IPS-NIHi7 (cell line): ENCODE measurements around the gene EML1.
"Not testable (repeated sequence)": the region's sequence is repeated elsewhere in the genome, so short reads cannot be mapped to it uniquely, and the experiment has no call there.

ENCODE experiments used
- DNase-seq: peaks from one replicate; pipeline ENCODE4 v3.0.0; 2012; ENCODE audit warnings: mixed read lengths; ENCODE audit errors: extremely low spot score

EML1 gene

DNA sequence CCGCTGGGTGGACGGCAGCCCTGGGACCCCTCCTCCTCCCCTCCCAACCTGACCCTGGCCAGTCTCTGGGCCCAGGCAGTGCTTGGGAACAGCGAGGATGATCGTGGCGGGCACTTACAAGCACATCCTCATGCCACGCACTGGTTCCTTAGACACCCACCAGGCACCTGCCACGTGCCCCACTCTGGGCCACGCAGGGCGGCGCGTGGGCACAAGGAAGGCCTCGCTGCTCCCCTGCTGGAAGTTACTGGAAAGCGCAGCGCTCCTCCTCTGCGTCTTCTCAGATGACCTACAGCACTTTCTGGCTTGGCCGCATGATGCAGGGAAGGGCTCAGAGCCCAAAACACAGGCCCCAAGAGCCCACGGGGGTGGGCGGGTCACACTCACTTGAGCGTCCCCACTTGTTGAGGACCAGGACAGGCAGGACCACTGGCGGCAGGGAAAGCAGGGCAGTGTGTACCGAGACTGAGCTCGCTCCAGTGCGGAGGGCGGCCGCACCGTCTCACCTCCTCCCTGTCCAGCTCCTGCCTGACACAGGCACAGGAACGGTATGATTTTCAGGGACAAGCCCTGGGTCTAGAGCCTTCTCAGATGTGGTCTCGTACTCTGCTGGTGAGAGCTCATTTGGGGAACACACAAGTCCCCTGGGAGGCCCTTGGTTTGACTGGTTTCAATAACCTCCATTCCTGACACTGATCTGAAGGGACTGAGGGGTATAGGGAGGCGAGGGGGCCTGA is 143.7 kb downstream of the EML1 start:
- no peak for DNase-seq

DNA sequence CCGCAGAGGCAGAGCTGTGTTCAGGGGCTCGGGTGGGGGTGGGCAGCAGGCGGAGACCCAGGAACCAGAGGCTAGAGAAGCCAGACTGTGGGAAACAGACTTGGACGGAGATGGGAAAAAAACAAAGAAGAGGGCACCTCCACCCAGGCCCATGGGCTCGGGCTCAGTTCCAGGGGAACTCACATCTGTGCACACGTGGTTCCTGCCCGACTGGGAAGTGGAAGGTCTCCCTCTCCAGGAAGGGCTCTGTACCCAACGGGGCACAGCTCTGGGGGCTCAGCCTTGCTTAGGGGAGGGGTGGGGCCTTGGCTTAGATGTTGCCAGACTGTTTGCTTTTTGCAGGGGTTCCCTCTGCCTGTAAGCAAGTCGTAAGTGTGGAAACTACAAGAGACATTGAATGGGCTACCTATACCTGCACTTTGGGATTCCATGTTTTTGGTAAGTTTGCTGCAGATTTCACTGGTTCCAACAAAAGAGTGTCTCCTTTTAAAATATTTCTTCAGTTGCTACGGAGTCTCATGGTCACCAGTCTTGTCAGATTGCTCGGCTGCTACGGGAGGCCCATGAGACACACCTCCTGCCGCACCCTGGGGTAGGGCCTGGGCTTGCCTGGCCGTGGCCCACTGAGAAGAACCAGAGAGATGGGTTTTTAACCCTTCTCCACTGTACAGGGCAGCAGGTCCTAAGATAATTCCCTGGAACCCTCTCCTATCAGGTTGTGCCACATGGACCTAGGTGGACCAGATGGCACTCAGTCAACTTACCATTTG is 144.4 kb downstream of the EML1 start:
- no peak for DNase-seq

DNA sequence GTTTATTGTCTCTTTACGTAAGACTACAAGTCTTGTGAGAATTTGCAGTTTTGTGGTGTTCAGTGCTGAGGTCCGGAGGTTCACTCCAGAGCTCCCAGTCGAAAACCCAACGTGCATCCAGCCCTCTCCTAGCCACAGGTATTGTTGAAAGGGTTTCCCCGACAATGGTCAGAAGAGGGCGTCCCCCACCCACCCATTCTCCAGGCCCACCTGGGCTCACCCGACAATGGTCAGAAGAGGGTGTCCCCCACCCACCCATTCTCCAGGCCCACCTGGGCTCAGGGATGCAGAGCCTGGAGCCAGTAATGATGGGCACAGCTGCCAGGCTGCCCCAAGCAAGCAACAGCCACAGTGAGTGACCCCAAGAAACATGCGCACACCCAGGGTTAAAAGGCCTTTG is 145.2 kb downstream of the EML1 start:
- peak; percentile 32 for DNase-seq

DNA sequence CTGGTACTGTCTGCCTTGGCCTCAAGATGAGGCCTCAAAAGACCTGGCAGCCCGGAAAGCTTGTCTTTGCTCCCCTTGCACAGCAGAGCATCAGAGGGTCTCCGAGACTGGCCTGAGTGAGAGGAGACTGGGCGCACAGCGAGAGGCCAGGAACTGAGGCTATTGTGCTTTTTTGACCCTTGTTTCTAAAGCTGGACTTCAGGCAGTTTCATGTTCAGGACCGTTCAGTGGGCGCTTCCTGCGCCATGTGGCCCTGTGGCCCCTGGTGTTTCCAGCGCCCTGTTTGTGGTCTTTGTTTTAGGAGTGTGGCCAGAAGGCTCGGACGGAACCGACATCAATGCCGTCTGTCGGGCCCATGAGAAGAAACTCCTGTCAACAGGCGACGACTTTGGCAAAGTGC is 145.7 kb downstream of the EML1 start:
- DNase-seq = no peak

DNA sequence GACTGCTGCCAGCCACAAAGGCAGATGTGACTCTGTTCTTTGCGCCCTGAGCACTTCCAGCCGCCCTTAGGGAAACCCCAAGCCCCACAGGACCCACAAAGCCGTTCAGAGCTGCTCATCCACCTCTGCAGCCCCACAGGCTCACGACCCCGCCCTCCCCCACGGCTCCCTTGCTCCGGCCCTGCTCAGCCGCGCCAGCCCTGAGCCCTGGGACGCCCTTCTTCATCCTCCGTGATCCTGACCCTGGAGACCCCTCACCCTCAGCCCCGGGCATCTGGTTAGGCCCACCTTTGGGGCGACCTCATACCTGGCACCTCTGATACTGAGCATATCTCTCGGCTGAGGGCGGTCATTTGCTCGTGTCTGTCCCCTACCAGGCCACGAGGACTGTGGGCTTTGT is 146.2 kb downstream of the EML1 start:
- DNase-seq = no peak

DNA sequence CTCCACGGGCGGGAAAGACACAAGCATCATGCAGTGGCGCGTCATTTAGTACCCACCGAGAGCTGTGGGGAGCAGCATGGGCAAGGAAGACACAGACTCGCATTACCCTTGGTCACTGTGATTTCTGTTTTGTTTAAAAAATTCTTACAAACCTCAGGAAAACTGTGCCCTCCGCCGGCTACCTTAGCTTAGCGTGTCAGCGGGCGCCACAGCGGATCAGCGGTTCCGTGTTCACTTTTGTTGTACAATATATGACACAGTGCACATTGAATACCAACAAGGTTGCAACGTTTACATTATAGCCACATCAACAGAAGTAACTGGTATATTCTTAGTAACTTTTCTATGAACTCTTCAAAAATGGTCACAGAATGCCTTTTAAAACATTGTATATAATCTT is 146.9 kb downstream of the EML1 start:
- no peak for DNase-seq

DNA sequence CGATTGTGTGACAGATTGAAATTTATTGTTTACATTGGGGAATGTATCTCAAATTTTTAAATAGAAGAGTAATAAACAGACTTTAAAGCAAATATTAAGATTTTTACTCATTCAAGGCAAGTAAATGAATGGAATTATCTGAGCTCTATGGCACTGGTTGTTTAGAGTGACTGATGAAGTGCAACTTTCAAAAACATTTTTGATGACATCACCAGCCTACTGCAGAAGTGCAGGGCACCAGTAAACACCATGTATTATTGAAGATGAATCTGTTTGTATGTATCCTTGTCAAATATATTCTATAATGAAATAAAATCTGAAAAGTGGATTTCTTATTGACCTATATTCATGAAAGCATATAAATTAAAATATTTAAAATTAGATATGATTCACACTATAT is 148.0 kb downstream of the EML1 start:
- DNase-seq = no peak

DNA sequence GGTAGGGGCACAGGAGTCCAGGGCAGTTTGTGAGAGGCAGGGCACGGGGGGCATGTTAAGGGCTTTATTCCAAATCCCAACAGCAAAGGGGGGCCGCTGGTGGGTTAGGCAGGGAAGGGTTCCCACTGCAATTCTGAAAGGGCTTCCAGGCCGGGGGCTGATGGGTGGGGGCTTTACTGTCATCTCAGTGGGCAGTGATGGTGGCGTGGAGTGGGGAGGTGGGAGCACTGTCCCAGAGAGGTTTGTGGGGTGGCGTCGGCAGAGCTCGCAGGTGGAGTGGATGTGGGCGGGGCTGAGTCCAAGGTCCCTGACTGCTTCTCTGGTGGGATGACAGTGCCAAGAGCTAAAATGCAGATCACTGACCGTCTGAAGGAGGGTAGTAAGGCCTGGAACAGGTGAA is 150.4 kb downstream of the EML1 start:
- DNase-seq = no peak

DNA sequence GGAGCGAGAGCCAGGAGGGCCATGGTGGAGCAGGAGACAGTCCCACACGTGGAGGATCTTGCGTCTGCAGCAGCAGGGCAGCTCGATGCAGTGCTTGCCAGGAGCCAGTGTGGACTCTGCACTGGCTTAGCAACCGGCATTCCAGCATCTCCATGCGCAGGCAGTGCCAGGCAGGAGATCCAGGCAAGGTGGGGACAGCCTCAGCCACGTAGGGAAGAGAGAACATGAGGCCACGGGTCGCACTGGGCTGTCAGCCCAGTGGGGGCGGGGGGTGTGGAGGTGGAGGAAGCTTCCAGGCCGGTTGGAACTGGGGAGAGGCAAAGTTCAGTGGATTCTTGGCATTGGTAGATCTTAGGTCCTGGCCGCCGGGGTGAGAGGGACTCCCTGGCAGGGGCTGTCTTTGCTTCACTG is 151.0 kb downstream of the EML1 start:
- no peak for DNase-seq

DNA sequence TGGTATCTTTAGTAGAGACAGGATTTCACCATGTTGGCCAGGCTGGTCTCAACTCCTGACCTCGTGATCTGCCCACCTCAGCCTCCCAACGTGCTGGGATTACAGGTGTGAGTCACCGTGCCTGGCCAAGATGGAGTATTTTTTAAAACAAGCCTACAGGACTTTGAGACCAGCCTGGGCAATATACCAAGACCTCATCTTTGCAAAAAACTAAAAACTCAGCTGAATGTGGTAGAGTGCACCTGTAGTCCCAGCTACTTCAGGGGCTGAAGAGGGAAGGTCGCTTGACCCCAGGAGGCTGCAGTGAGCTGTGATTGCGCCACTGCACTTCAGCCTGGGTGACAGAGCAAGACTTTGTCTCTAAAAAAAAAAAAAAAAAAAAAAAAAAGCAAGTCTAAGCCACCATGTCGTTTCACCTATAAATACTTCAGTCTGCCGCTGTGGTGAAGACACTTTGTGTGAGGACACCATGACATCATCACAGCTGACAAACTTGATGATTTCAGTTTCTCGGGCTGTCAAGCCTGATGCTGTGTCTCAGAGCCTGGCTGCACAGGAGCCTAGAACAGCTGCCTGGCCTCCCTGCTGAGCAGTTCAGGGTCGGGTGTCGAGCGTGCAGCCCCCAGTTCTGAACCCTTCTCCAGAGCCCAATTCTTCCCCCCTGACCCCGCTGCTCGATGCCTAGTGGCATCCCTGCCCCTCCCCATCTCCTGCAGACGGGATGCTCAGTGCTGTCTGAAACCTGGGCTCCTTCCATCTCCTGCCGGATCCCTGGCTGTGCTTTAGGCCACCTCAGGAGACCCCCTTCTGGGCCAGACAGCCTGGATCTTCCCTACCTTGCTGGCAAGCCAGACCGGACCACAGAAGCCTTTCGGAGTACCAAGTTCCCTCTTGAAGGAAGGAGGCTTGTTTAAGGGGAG is 152.8 kb downstream of the EML1 start:
- DNase-seq = no peak

DNA sequence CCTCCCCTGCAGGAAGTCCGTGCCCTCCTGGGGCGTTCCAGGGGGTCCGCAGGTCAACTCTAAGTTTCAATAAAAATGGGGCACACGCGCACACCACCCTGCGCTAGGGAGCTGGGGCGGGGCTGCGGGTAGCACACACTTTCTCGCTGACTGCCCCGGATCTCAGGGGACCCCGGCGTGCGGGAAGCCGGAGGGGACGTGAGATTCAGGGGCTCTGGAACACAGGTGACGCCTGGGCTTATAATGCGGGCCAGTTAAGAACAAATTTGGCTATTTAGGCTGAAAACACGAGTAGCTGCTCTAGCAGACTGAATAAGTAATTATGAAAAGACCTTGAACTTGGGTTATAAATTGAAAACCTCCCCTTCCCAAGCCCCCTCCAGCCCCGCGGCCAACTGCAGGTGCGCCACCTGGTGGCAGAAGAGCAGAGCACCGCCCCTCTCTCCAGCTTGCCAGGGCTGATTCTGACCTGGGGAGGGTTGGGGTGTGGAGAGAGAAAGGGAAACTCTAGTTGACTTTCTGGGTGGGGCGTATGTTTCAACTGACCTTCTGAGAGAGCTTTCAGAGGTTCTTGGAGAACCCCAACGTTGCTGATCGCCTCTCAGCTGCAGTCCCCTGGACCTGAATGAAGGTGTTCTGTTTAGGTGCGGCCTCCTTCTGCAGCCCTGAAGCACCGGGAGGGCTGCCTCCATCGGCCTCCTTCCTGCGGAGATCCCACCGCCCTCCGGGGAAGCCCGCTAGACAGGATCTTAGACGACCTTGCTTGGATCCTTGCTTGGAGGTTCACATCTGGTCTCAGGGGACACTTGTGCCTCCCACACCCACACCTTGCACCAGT is 153.7 kb downstream of the EML1 start:
- peak; percentile 84 for DNase-seq

DNA sequence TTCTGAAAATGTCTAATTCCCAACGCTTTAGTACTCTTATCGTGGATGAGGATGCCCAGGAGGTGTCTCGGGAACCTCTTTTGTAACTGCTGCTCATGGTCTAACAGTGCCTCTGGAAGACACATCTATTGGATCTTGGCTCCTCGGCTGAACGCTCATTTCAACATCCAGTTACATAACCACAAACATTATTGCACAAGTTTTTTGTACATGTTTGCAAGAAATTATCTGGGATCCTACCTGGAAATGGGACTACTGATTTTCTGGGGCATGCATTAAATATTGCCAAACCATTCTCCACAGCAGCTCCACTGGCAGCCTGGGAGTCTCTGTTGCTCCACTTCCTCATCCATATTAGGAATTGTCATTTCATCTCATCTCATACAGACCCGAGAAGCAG is 154.5 kb downstream of the EML1 start:
- no peak for DNase-seq

DNA sequence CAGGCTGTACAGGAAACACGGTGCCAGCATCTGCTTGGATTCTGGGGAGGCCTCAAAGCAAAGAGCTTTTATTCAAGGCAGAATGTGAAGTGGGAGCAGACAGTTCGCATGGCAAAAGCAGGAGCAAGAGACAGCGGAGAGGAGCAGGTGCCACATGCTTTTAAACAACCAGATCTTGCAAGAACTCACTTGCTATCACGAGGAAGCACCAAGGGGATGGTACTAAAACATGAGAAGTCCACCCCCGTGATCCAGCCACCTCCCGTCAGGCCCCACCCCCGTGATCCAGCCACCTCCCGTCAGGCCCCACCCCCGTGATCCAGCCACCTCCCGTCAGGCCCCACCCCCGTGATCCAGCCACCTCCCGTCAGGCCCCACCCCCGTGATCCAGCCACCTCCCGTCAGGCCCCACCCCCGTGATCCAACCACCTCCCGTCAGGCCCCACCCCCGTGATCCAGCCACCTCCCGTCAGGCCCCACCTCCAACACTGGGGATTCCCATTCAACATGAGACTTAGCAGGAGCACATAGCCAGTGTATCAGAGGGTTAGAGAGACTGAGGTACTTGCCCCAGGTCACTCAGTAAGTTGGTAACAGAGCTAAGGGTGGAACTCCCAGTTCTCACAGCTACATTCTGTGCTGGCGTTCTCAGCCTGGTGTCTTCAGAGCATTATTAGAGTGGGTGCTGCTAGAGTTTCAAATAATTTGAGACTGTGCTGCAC is 156.0 kb downstream of the EML1 start:
- DNase-seq = not testable (repeated sequence)

DNA sequence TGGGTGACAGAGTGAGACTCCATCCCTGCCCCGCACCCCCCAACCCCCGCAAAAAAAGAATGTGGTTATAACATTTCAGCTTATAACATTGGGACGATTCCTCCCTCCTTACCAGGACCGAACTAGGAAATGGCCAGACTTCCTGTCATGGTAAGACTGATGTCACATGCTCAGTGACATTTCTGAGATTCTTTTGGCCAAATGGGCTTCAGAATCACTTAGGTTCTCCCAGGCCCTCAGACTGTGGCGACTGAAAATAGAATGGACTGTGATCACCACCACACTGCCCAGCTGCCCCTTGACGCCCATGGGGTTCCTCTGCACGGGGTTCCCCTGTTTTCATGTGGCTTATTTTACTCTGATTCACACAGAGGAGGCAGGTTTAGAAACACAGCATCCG is 157.0 kb downstream of the EML1 start:
- no peak for DNase-seq

DNA sequence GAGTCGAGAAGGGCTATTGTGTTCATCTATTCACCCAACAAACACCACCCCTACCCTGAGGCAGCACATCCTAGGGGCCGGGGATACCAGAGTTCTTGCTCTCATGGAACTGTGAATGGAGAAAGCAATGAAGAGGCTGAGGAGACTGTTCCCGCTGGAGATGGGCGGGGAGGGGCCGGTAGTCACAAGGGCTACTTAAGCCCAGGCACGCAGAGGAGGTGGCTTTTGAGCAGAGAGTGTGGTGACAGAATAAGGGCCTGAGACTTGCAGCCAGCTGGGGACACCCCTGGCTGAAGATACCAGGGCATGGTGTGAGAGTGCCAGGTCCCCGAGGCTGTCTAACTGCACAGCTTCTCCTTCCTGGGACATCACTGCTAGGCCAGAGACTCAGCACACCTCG is 157.9 kb downstream of the EML1 start:
- no peak for DNase-seq

DNA sequence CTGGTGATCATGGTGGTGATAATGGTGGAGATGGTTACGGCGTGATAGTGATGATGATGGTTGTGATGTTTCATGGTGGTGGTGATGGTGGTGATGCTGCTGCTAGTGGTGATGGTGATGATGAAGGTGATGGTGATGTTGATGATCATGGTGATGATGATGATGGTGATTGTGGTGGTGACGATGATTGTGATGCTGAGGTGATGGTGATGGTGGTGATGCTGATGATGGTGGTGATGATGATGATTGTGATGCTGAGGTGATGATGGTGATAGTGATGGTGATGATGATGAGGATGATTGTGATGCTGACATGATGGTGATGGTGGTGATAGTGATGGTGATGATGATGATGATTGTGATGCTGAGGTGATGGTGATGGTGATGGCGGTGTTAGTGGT is 158.8 kb downstream of the EML1 start:
- DNase-seq = no peak

DNA sequence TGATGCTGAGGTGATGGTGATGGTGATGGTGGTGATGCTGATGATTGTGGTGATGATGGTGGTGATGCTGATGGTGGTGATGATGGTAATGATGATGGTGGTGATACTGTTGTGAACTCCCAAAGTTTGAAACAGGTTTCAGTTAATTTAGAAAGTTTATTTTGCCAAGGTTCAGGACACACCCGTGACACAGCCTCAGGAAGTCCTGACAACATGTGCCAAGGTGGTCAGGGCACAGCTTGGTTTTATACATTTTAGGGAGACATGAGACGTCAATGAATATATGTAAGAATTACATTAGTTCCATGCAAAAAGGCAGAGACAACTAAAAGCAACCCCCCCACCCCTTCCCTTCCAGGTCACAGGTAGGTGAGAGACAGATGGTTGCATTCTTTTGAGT is 159.2 kb downstream of the EML1 start:
- DNase-seq = no peak

DNA sequence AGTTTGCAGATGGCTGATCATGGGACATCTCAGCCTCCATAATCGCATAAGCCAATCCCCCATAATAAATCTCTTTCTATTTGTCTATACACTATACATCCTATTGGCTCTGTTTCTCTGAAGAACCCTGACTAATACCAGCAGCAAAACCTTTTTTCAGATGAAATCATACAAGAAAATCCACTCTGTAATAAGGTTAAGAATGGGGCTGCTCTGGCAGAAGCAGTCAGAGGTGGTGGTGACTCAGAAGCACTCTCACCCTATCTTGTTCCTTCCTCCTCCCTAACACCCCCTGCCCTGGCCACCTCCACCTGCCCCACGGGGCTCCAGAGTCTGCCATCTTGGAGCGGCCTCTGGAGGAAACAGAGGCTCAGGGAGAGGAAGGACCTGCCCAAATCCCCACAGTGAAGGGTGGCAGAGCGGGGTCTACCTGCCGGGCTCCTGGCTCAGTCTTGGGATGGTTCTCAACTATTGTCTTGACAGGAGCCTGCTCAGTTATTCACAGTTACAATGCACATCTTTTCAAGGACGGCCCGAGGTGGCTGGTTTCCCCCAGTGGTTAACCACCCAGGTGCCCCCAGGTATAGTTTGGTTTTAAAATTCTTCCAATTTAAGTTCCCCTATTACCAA is 162.7 kb downstream of the EML1 start:
- DNase-seq = no peak

DNA sequence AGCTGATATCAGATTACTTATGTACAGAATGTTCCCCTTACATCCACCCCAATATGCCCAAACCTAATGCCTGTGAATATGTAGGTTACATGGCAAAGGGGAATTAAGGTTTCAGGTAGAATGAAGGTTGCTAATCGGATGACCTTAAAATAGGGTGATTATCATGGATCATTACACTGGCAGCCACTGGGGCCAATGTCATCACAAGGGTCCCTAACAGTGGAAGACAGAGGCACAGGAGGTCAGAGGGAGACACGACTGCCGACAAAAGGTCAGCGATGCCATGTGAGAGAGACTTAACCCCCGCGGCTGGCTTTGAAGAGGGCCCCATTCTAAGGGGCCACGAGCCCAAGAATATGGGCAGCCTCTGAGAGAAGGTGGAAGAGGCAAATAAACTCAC is 165.2 kb downstream of the EML1 start:
- DNase-seq = no peak

DNA sequence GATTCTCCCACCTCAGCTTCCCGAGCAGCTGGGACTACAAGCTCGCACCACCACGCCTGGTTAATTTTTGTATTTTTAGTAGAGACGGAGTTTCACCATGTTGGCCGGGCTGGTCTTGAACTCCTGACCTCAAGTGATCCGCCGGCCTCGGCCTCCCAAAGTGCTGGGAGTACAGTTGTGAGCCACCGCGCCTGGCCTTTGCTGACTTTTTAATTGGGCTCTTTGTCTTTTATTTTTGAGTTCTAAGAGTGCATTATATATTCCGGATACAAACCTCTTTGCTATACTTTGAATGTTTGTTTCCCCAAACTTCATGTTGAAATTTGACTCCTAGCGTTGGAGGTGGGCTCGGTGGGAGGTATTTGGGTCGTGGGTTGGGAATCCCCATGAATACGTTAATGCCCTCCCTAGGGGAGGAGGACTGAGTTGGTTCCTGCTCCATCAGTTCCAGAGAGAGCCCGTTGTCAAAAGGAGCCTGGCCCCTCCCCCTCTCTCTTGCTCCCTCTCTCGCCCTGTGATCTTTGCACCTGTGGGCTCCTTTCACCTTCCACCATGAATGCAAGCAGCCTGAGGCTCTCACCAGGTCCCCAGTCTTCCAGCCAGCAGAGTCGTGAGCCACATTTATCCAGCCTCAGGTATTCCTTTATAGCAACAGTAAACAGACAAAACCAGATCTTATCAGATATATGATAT is 168.8 kb downstream of the EML1 start:
- peak; percentile 79 for DNase-seq
